ENCODE data around the gene RNF187. TPM values are rescaled to one million over a fixed set of nuclear protein-coding genes. Genes with fewer than 3 reads are reported as not detected.
"Not testable (repeated sequence)": the region's sequence is repeated elsewhere in the genome, so short reads cannot be mapped to it uniquely, and the experiment has no call there.

The RNF187 gene
- total RNA-seq, 1 donor from 2014 or later: 156 TPM

- Mint-ChIP-seq H3K27ac (ENCODE audit: unreplicated experiment) (no peak overlapping the region), H3K27me3 (ENCODE audit: unreplicated experiment) (peaks cover 68% of the 10 kb centered on the region), H3K4me3 (ENCODE audit: unreplicated experiment) (peak overlapping the region; percentile 80), H3K36me3 (ENCODE audit: unreplicated experiment) (no peaks in the 10 kb centered on the region), H3K4me1 (ENCODE audit: unreplicated experiment) (peaks cover 21% of the 10 kb centered on the region), H3K9me3 (ENCODE audit: unreplicated experiment) (no peaks in the 10 kb centered on the region)
- TF ChIP-seq CTCF (IDR thresholded peaks at IDR 0.05): no peak
- DNase-seq (ENCODE audit: extremely low spot score, unreplicated experiment): no peak
These were observed 22.0 kb upstream of the RNF187 start for GRCh38 chr1:228465141-228465540.

- H3K4me3 Mint-ChIP-seq (ENCODE audit: unreplicated experiment): peak overlapping the region; percentile 7
- H3K9me3 Mint-ChIP-seq (ENCODE audit: unreplicated experiment): no peaks in the 10 kb centered on the region
- H3K36me3 Mint-ChIP-seq (ENCODE audit: unreplicated experiment): no peaks in the 10 kb centered on the region
- peaks cover 20% of the 10 kb centered on the region for H3K4me1 Mint-ChIP-seq (ENCODE audit: unreplicated experiment)
- DNase-seq (ENCODE audit: extremely low spot score, unreplicated experiment): no peak
- H3K27ac Mint-ChIP-seq (ENCODE audit: unreplicated experiment): no peak overlapping the region
- no peak for TF ChIP-seq CTCF (IDR thresholded peaks at IDR 0.05)
- H3K27me3 Mint-ChIP-seq (ENCODE audit: unreplicated experiment): peaks cover 66% of the 10 kb centered on the region
These were observed 21.5 kb upstream of the RNF187 start for GRCh38 chr1:228465571-228466146.

GRCh38 chr1:228468188-228468587, 19.0 kb upstream of the RNF187 start:
- DNase-seq (ENCODE audit: extremely low spot score, unreplicated experiment); H3K36me3 Mint-ChIP-seq (ENCODE audit: unreplicated experiment); H3K4me3 Mint-ChIP-seq (ENCODE audit: unreplicated experiment); H3K27ac Mint-ChIP-seq (ENCODE audit: unreplicated experiment); H3K9me3 Mint-ChIP-seq (ENCODE audit: unreplicated experiment): not testable (repeated sequence)
- peaks cover 46% of the 10 kb centered on the region for H3K27me3 Mint-ChIP-seq (ENCODE audit: unreplicated experiment)
- peaks cover 32% of the 10 kb centered on the region for H3K4me1 Mint-ChIP-seq (ENCODE audit: unreplicated experiment)

- H3K36me3 Mint-ChIP-seq (ENCODE audit: unreplicated experiment): no peaks in the 10 kb centered on the region
These were observed 17.6 kb upstream of the RNF187 start for GRCh38 chr1:228469413-228470162.

GRCh38 chr1:228471154-228471761, 15.9 kb upstream of the RNF187 start:
- H3K9me3 Mint-ChIP-seq (ENCODE audit: unreplicated experiment): no peaks in the 10 kb centered on the region
- H3K36me3 Mint-ChIP-seq (ENCODE audit: unreplicated experiment): no peaks in the 10 kb centered on the region
- no peak overlapping the region for H3K27ac Mint-ChIP-seq (ENCODE audit: unreplicated experiment)
- DNase-seq (ENCODE audit: extremely low spot score, unreplicated experiment): no peak
- H3K27me3 Mint-ChIP-seq (ENCODE audit: unreplicated experiment): peaks cover 32% of the 10 kb centered on the region
- H3K4me3 Mint-ChIP-seq (ENCODE audit: unreplicated experiment): no peak overlapping the region
- peaks cover 15% of the 10 kb centered on the region for H3K4me1 Mint-ChIP-seq (ENCODE audit: unreplicated experiment)
- no peak for TF ChIP-seq CTCF (IDR thresholded peaks at IDR 0.05)

More at GRCh38 chr1:228469413-228470162, 17.6 kb upstream of the RNF187 start:
- no peak overlapping the region for H3K4me3 Mint-ChIP-seq (ENCODE audit: unreplicated experiment)
- no peak overlapping the region for H3K27ac Mint-ChIP-seq (ENCODE audit: unreplicated experiment)
- DNase-seq (ENCODE audit: extremely low spot score, unreplicated experiment): no peak
- H3K27me3 Mint-ChIP-seq (ENCODE audit: unreplicated experiment): peaks cover 39% of the 10 kb centered on the region
- H3K9me3 Mint-ChIP-seq (ENCODE audit: unreplicated experiment): no peaks in the 10 kb centered on the region
- peaks cover 22% of the 10 kb centered on the region for H3K4me1 Mint-ChIP-seq (ENCODE audit: unreplicated experiment)
- TF ChIP-seq CTCF (IDR thresholded peaks at IDR 0.05): no peak
